ENCODE data around the gene NINJ1. TPM values are rescaled to one million over a fixed set of nuclear protein-coding genes. Genes with fewer than 3 reads are reported as not detected.
A peak's percentile ranks its signal among the peaks of the same experiment; 100 is the strongest.

NINJ1 gene
- total and polyA plus RNA-seq, 4 donors, result 23.8 to 60.4 (median 47.5) TPM

GRCh38 chr9:93076101-93076791, 57.8 kb downstream of the NINJ1 start:
- no peaks in the 10 kb centered on the region for H3K9me3 ChIP-seq (ENCODE audit: control insufficient read depth, insufficient read depth, low read length)
- no peak for DNase-seq (ENCODE audit: low read depth in 4 of 6, low spot score in 6 of 6)
- 96% methylated on average over 11 of the region's 12 CpGs for WGBS (ENCODE audit: insufficient coverage)
- H3K27ac ChIP-seq (ENCODE audit: low read depth, low read length), result no peak overlapping the region
- H3K4me3 ChIP-seq (ENCODE audit: low read depth, low read length), result no peak overlapping the region
- peaks cover 17% of the 10 kb centered on the region for H3K4me1 ChIP-seq (ENCODE audit: control insufficient read depth, insufficient read depth, low read length)
- no peaks in the 10 kb centered on the region for H3K36me3 ChIP-seq (ENCODE audit: control insufficient read depth, insufficient read depth, low read length)
- no peaks in the 10 kb centered on the region for H3K27me3 ChIP-seq (ENCODE audit: control insufficient read depth, insufficient read depth, low read length)

- no peak overlapping the region for H3K27ac ChIP-seq (ENCODE audit: low read depth, low read length)
- DNase-seq (ENCODE audit: low read depth in 4 of 6, low spot score in 6 of 6), result peak in 2 of 6 donors; percentile 53 to 64
- no peak overlapping the region for H3K4me3 ChIP-seq (ENCODE audit: low read depth, low read length)
- H3K4me1 ChIP-seq (ENCODE audit: control insufficient read depth, insufficient read depth, low read length), result peaks cover 12% of the 10 kb centered on the region
- 45% methylated on average over 3 of the region's 5 CpGs for WGBS (ENCODE audit: insufficient coverage)
- H3K36me3 ChIP-seq (ENCODE audit: control insufficient read depth, insufficient read depth, low read length), result no peaks in the 10 kb centered on the region
- peaks cover 3% of the 10 kb centered on the region for H3K9me3 ChIP-seq (ENCODE audit: control insufficient read depth, insufficient read depth, low read length)
- no peaks in the 10 kb centered on the region for H3K27me3 ChIP-seq (ENCODE audit: control insufficient read depth, insufficient read depth, low read length)
Observed at GRCh38 chr9:93072383-93072795, 61.7 kb downstream of the NINJ1 start.

Other genes starting within 250 kb of the NINJ1 start
- gene FGD3, start 186.7 kb downstream of the NINJ1 start, total RNA-seq, result 1 to 10 TPM; 5.8 to 6.3 TPM
- gene FGD3, start 186.7 kb downstream of the NINJ1 start, polyA plus RNA-seq (ENCODE audit: insufficient read length in 2 of 2), result 10 to 100 TPM; 15.3 to 17.2 TPM
- 1 to 10 TPM; 4.3 to 6.3 TPM for gene SUSD3, start 75.5 kb downstream of the NINJ1 start, total RNA-seq
- gene SUSD3, start 75.5 kb downstream of the NINJ1 start, polyA plus RNA-seq (ENCODE audit: insufficient read length in 2 of 2), result 1 to 10 TPM; 3.1 to 5.6 TPM
- gene CARD19, start 38.0 kb downstream of the NINJ1 start, total RNA-seq, result 10 to 100 TPM; 28.6 to 42.5 TPM
- 10 to 100 TPM; 64.3 to 75.3 TPM for gene CARD19, start 38.0 kb downstream of the NINJ1 start, polyA plus RNA-seq (ENCODE audit: insufficient read length in 2 of 2)
- 10 to 100 TPM; 29.2 to 37.5 TPM for gene WNK2, start 49.9 kb upstream of the NINJ1 start, total RNA-seq
- gene WNK2, start 49.9 kb upstream of the NINJ1 start, polyA plus RNA-seq (ENCODE audit: insufficient read length in 2 of 2), result 100 to 1,000 TPM; 101 to 124 TPM

All from spinal cord (tissue), 10 donors.